Dendritic cell treated with granulocyte-macrophage colony-stimulating factor and Interleukin-4, amounts not matched to agents 40 ng/mL and 50 ng/mL, for 4 days (primary cell): ENCODE results near the gene GPR55.

Experiments
- H3K27ac Mint-ChIP-seq: one replicate; pipeline ENCODE4 v1.8.0; 2022; ENCODE audit warnings: mild to moderate bottlenecking, mixed read lengths
- H3K27me3 Mint-ChIP-seq: one replicate; pipeline ENCODE4 v1.8.0; 2022; ENCODE audit warnings: mild to moderate bottlenecking, mixed read lengths
- H3K36me3 Mint-ChIP-seq: one replicate; pipeline ENCODE4 v1.8.0; 2022; ENCODE audit warnings: low read depth, mixed read lengths
- H3K4me1 Mint-ChIP-seq: one replicate; pipeline ENCODE4 v1.8.0; 2022; ENCODE audit warnings: low read depth, mixed read lengths
- H3K4me3 Mint-ChIP-seq: one replicate; pipeline ENCODE4 v1.8.0; 2022; ENCODE audit warnings: mild to moderate bottlenecking, moderate library complexity, mixed read lengths
- H3K9me3 Mint-ChIP-seq: one replicate; pipeline ENCODE4 v1.8.0; 2022; ENCODE audit warnings: mixed read lengths
- intact Hi-C: fragments of 100-400 bp; cut with micrococcal nuclease; formaldehyde crosslinking; loops from one replicate; pipeline ENCODE4 v1.15.0; 2022

Gene GPR55

GRCh38 chr2:230925443-230925878 lies 419 bp upstream of the GPR55 start:
- no peaks in the 10 kb centered on the region for H3K36me3 Mint-ChIP-seq
- peaks cover 49% of the 10 kb centered on the region for H3K4me1 Mint-ChIP-seq
- H3K27me3 Mint-ChIP-seq = peaks cover 2% of the 10 kb centered on the region
- intact Hi-C loops = loop anchor here (2.0 kb wide), 1 partner anchor 17 kb away; no protein-coding TSS in a partner anchor
- no peaks in the 10 kb centered on the region for H3K9me3 Mint-ChIP-seq
- peak overlapping the region; percentile 98 for H3K27ac Mint-ChIP-seq
- no peak overlapping the region for H3K4me3 Mint-ChIP-seq

GRCh38 chr2:230924092-230924469 lies 961 bp downstream of the GPR55 start:
- Mint-ChIP-seq H3K27me3 (peaks cover 2% of the 10 kb centered on the region), H3K9me3 (no peaks in the 10 kb centered on the region), H3K4me3 (peak overlapping the region; percentile 69), H3K27ac (peak overlapping the region; percentile 98), H3K4me1 (peaks cover 49% of the 10 kb centered on the region), H3K36me3 (no peaks in the 10 kb centered on the region)
- intact Hi-C loops = loop anchor here (2.0 kb wide), 1 partner anchor 19 kb away; no protein-coding TSS in a partner anchor

- intact Hi-C loops = no loop called here
- Mint-ChIP-seq H3K36me3 (no peaks in the 10 kb centered on the region), H3K27me3 (peaks cover 2% of the 10 kb centered on the region), H3K27ac (peak overlapping the region; percentile 98), H3K9me3 (no peaks in the 10 kb centered on the region), H3K4me3 (no peak overlapping the region), H3K4me1 (peaks cover 45% of the 10 kb centered on the region)
These were observed 1.9 kb downstream of the GPR55 start for GRCh38 chr2:230922951-230923717.

GRCh38 chr2:230921806-230922595 lies 3.0 kb downstream of the GPR55 start:
- H3K27ac Mint-ChIP-seq = peak overlapping the region; percentile 98
- H3K27me3 Mint-ChIP-seq = peaks cover 4% of the 10 kb centered on the region
- no peaks in the 10 kb centered on the region for H3K9me3 Mint-ChIP-seq
- H3K36me3 Mint-ChIP-seq = no peaks in the 10 kb centered on the region
- intact Hi-C loops = no loop called here
- H3K4me3 Mint-ChIP-seq = no peak overlapping the region
- H3K4me1 Mint-ChIP-seq = peaks cover 39% of the 10 kb centered on the region

- Mint-ChIP-seq H3K4me1 (peaks cover 39% of the 10 kb centered on the region), H3K36me3 (no peaks in the 10 kb centered on the region), H3K4me3 (no peak overlapping the region), H3K27ac (peak overlapping the region; percentile 39), H3K27me3 (peaks cover 4% of the 10 kb centered on the region), H3K9me3 (no peaks in the 10 kb centered on the region)
- intact Hi-C loops = no loop called here
These were observed 4.9 kb downstream of the GPR55 start for GRCh38 chr2:230920167-230920566.

GRCh38 chr2:230919681-230920080 lies 5.4 kb downstream of the GPR55 start:
- intact Hi-C loops = no loop called here

GRCh38 chr2:230919240-230919639 lies 5.8 kb downstream of the GPR55 start:
- Mint-ChIP-seq H3K27me3 (peaks cover 4% of the 10 kb centered on the region), H3K9me3 (no peaks in the 10 kb centered on the region), H3K27ac (no peak overlapping the region), H3K4me1 (peaks cover 39% of the 10 kb centered on the region), H3K36me3 (no peaks in the 10 kb centered on the region), H3K4me3 (no peak overlapping the region)
- intact Hi-C loops = no loop called here

More at GRCh38 chr2:230919681-230920080, 5.4 kb downstream of the GPR55 start:
- no peak overlapping the region for H3K4me3 Mint-ChIP-seq
- H3K36me3 Mint-ChIP-seq = no peaks in the 10 kb centered on the region
- H3K9me3 Mint-ChIP-seq = no peaks in the 10 kb centered on the region
- H3K4me1 Mint-ChIP-seq = peaks cover 39% of the 10 kb centered on the region
- H3K27ac Mint-ChIP-seq = peak overlapping the region; percentile 39
- H3K27me3 Mint-ChIP-seq = peaks cover 4% of the 10 kb centered on the region

GRCh38 chr2:230916218-230916617 lies 8.8 kb downstream of the GPR55 start:
- peaks cover 7% of the 10 kb centered on the region for H3K27me3 Mint-ChIP-seq
- no peaks in the 10 kb centered on the region for H3K9me3 Mint-ChIP-seq
- no peak overlapping the region for H3K4me3 Mint-ChIP-seq
- intact Hi-C loops = no loop called here
- peaks cover 36% of the 10 kb centered on the region for H3K4me1 Mint-ChIP-seq
- peak overlapping the region; percentile 95 for H3K27ac Mint-ChIP-seq
- H3K36me3 Mint-ChIP-seq = no peaks in the 10 kb centered on the region

GRCh38 chr2:230915319-230915718 lies 9.7 kb downstream of the GPR55 start:
- Mint-ChIP-seq H3K36me3 (peaks cover 3% of the 10 kb centered on the region), H3K4me3 (no peak overlapping the region), H3K9me3 (no peaks in the 10 kb centered on the region), H3K27me3 (peaks cover 16% of the 10 kb centered on the region), H3K4me1 (peaks cover 44% of the 10 kb centered on the region), H3K27ac (peak overlapping the region; percentile 95)
- intact Hi-C loops = no loop called here

- no peaks in the 10 kb centered on the region for H3K9me3 Mint-ChIP-seq
- H3K27ac Mint-ChIP-seq = peak overlapping the region; percentile 95
- peaks cover 19% of the 10 kb centered on the region for H3K27me3 Mint-ChIP-seq
- peaks cover 46% of the 10 kb centered on the region for H3K4me1 Mint-ChIP-seq
- intact Hi-C loops = no loop called here
- H3K36me3 Mint-ChIP-seq = peaks cover 7% of the 10 kb centered on the region
- no peak overlapping the region for H3K4me3 Mint-ChIP-seq
These were observed 10.2 kb downstream of the GPR55 start for GRCh38 chr2:230914886-230915285.

- H3K9me3 Mint-ChIP-seq = no peaks in the 10 kb centered on the region
- peaks cover 27% of the 10 kb centered on the region for H3K27me3 Mint-ChIP-seq
- H3K27ac Mint-ChIP-seq = peak overlapping the region; percentile 95
- peaks cover 58% of the 10 kb centered on the region for H3K4me1 Mint-ChIP-seq
- no peak overlapping the region for H3K4me3 Mint-ChIP-seq
- intact Hi-C loops = no loop called here
- peaks cover 10% of the 10 kb centered on the region for H3K36me3 Mint-ChIP-seq
These were observed 11.5 kb downstream of the GPR55 start for GRCh38 chr2:230913406-230914143.

- intact Hi-C loops = no loop called here
- peaks cover 66% of the 10 kb centered on the region for H3K4me1 Mint-ChIP-seq
- peak overlapping the region; percentile 95 for H3K27ac Mint-ChIP-seq
- no peak overlapping the region for H3K4me3 Mint-ChIP-seq
- peaks cover 24% of the 10 kb centered on the region for H3K27me3 Mint-ChIP-seq
- H3K36me3 Mint-ChIP-seq = peaks cover 10% of the 10 kb centered on the region
- H3K9me3 Mint-ChIP-seq = no peaks in the 10 kb centered on the region
These were observed 12.3 kb downstream of the GPR55 start for GRCh38 chr2:230912724-230913123.

GRCh38 chr2:230912046-230912445 lies 13.0 kb downstream of the GPR55 start:
- intact Hi-C loops = no loop called here
- peaks cover 68% of the 10 kb centered on the region for H3K4me1 Mint-ChIP-seq
- H3K9me3 Mint-ChIP-seq = no peaks in the 10 kb centered on the region
- H3K27ac Mint-ChIP-seq = no peak overlapping the region
- H3K4me3 Mint-ChIP-seq = no peak overlapping the region
- peaks cover 24% of the 10 kb centered on the region for H3K27me3 Mint-ChIP-seq
- H3K36me3 Mint-ChIP-seq = peaks cover 10% of the 10 kb centered on the region
